Erythroblast (primary cell): ENCODE results near the gene SELENOI.

Experiments used
- GATA1 ChIP-seq: IDR thresholded peaks from 2 replicates; pipeline ENCODE4 v1.6.1; 2011; ENCODE audit warnings: low read depth, mild to moderate bottlenecking, control low read depth, low read length, moderate library complexity
- POLR2A ChIP-seq: IDR thresholded peaks from 2 replicates; pipeline ENCODE4 v1.6.1; 2011; ENCODE audit warnings: mild to moderate bottlenecking, low read length

DNA sequence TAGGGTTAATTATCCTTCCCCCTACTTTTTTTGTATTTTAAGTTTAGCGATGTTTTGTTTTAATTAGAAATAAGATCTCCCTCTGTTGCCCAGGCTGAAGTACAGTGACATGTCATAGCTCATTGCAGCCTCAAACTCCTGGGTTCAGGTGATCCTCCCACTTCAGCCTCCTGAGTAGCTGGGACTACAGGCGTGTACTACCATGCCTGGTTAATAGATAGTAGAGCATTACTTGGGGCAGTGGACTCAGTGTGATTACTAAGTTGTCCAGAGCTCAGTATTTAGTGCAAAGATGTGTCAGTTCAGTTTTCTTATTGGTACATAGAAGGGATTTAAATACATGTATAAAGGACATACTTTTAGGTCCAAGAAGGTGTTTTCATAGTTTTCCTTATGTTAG is 10.2 kb downstream of the SELENOI start:
- TF ChIP-seq POLR2A (no peak), GATA1 (no peak)
